Keratinocyte (primary cell): Measurements from ENCODE around the gene CFL2.

Experiments used
- CTCF ChIP-seq, 3 experiments: IDR thresholded peaks in 1 of 3; conservative IDR thresholded peaks in 1 of 3; optimal IDR thresholded peaks in 1 of 3; 2 replicates in 2 of 3; 3 replicates in 1 of 3; pipeline versions ENCODE3 to v1.5.1; 2011; ENCODE audit warnings: low read length in 3 of 3, mild to moderate bottlenecking in 3 of 3, moderate library complexity in 2 of 3, control low read depth in 1 of 3, inconsistent platforms in 1 of 3; ENCODE audit not compliant: insufficient read depth in 2 of 3; ENCODE audit errors: extremely low read depth in 1 of 3
- EZH2 ChIP-seq: IDR thresholded peaks from one replicate; pipeline ENCODE4 v1.6.1; 2012; ENCODE audit warnings: inconsistent platforms, mild to moderate bottlenecking, low read length, moderate library complexity

- TF ChIP-seq CTCF (optimal IDR thresholded peaks at IDR 0.05 in 1 of 3, IDR thresholded peaks at IDR 0.05 in 1 of 3, conservative IDR thresholded peaks at IDR 0.05 in 1 of 3; ENCODE audit: extremely low read depth in 1 of 3, insufficient read depth in 2 of 3, low read length in 3 of 3), result no peak
- no peak for TF ChIP-seq EZH2
Observed at GRCh38 chr14:34710006-34710405, 4.4 kb downstream of the CFL2 start.
